HG02623 (cell line): Measurements from ENCODE around the gene CAGE1.

Source experiments
- ATAC-seq: cut with Tn5 transposase; IDR thresholded peaks from one replicate; pipeline ENCODE4 v1.9.1; 2021; ENCODE audit warnings: moderate library complexity; ENCODE audit not compliant: unreplicated experiment

CAGE1 gene

DNA sequence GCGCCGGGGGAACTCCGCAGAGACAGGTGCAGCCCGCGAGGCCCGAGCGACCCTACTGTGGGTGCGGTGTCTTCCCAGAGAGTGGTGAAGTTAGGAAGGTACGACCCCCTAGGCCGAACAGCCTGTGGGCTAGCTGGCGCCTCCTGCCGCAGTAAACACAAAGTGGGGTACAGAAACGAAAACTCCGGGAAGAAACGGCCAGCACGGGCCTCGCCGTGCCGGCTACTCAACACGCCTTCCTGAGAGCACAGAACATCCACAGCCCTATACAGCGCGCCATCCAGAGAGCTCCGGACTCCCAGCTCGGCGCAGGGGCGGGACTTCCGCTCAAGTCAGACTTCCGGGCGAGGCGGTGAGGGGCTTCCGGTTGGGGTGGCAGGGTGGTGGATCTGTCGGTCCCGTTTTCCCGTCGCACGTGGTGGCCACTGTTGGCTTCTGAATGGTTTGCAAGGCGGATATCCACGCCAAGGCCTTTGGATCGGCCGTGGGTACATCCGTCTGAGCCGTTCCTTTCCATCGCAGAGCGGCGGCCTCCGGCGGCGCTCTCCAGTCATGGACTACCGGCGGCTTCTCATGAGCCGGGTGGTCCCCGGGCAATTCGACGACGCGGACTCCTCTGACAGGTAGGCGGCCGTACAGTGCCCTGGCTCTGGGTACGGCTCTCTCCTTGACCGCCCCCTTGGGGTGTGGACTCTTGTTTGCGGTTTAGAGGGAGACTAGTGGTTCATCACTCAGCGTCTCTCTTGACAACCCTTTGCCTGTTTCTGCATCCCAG, at the start of gene CAGE1, which contains the start of gene RIOK1:
Gene CAGE1, minus strand, starts transcription at position 292 of the 775 bp plus-strand sequence. CDS start 2,569 bp downstream, outside the sequence.
Gene RIOK1, plus strand, starts transcription at position 358 of the 775 bp plus-strand sequence. Its CDS starts 195 bp downstream, at position 553.
- peak; percentile 97 for ATAC-seq

DNA sequence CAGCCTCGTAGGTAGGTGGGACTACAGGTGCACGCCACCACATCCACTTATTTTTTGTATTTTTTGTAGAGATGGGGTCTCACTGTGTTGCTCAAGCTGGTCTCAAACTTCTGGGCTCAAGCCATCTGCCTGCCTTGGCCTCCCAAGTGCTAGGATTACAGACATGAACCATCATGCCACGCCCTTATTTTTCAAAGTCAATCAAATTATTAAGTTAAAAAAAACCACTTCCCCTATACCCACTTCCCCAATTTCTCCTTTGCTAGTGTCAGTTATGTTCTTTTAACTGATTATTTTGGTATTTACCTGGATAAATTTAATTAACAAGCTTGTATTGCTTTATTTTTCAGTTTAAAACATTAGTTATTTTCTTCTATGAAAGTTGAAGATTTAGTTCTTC, 49.7 kb upstream of the CAGE1 start:
- ATAC-seq: no peak

DNA sequence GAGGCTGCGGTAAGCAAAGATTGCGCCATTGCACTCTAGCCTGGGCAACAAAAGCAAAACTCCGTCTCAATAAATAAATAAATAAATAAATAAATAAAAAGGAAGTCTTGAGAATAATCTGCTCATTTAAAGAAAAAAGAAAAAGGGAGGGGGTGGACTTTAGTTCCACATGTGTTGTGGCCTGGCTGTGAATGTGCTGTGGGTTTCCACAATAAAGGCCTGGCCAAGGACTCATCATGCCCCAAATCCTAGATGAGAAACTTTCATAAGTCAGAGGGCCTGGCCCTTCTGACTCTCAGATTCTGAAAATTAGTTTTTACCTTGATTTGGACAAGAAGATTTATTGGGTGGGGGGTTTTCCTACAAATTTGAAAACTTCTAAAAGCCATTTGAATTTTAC, 48.5 kb upstream of the CAGE1 start:
- no peak for ATAC-seq

DNA sequence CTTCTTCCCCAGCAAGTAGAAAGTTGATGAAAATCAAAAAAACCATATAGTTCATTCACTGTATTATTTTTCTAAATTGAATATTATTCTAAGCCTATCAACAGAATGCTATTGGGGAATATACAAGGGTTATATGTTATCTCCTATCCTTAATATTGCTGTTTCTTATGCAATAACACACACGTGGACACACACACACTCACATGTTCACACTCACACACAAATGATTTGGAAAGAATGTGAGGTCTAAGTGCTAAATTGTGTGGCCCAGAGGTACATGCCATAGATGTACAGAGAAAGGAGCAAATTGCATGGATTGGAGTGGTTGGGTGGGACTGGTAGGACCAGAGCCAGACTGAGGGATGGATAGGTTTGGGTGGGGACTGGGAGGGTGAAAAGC, 45.1 kb upstream of the CAGE1 start:
- ATAC-seq: no peak

DNA sequence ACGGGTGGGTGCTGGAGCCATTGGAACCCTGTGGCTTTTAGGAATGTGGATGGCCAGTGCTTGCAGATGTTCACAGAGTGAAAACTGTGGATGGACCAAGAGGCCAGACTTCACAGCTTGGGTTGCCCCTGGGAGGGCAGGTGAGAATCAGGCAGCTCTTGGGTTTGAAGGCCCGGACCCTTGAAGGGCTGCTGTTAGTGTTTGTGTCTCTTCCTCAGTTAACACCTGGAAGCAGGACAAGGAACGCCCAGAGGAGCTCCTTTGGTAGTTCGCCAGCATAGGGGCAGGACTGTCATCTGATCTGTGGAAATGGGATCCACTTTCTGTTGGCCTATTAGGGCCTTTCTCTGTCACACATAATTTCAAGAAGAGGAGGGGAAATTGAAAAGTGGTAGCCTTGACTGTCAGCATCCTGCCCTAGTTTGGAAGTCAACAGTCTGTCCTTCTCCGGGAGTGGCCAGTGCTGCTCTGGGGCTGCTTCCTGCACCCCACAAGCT, 43.6 kb upstream of the CAGE1 start:
- ATAC-seq: no peak

DNA sequence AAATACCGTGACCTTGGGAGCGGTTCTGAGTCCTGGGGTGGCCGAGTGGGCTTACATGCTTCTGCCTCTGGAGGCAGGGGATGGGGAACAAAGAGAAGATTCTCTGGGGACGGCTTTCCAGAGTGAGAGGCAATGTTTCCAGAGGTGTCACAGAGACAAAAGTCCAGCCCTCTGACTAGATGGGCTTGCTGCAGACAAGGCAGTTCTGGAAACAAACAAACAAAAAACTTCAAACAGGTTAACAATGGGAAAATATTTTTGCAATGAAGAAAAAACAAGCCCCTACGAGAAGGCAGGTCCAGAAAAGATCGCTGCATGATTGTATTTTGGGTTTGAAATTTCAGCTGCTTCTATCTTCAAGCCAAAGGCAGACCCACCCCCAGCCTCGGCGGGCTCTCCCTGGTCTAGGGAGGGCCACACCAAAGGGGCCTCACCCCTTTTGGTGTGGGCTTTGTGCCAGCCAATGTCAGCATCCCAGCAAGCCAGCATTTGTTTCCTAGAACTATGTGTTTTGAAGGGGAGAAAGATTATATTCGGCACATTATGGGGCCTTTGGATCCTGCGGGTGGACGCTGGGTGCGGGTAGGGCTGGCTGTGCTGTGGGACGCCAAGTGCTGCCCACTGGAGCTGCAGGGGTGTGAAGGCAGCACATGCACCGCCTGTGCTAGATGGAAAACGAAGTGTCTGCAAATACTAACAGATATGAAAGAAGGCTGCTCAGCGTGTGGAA, 43.0 kb upstream of the CAGE1 start:
- no peak for ATAC-seq

DNA sequence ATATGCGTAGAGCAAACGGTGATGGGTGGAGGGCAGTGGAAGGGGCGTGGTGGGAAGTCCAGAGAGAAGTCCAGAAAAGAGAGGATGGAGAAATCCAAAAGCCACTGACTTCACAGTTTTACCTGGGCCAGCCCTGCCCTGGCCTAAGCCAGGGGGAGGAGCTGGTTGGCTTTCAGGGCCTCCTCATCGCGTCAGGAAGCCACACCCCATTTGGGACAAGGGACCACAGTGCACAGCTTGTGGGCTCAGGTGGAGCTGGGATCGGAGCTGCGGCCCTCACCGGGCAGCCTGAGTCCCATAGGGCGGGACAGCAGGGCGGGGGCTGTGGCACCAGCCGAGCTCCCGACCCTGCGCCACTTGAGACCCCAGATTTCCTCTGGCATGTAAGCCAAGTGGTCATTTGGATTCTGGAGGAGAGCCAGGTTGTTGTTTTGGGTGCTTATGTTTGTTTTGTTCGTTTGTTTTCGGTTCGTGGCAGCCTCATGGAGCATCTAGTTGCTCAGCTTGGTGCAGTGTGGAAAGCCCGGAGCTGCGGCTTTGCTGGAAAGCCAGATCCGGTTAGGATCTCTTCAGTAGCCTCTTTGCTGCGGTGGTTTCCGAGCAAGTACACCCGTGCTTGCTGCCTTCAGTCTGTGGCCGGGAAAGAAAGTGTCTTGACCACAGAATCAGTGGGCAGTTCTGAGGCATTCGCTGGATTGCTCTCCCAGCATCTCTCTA, 42.3 kb upstream of the CAGE1 start:
- no peak for ATAC-seq

DNA sequence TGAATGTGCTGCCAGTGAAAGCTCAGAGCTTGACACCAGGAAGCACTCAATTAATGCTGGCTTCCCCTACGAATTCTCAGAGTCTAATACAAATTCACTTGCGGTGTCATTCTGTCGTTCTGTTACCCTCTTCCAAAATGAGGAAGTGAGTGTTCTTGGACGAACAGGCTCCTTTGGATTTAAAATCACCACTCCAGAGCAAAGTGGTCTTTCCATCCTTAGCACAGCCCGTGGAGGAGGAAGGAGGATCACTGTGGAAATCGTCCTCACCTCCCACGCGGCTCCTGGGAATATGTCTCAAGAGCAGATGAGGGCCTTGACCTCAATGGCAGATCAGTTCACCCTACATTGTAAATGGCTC, 41.8 kb upstream of the CAGE1 start:
- ATAC-seq: no peak

DNA sequence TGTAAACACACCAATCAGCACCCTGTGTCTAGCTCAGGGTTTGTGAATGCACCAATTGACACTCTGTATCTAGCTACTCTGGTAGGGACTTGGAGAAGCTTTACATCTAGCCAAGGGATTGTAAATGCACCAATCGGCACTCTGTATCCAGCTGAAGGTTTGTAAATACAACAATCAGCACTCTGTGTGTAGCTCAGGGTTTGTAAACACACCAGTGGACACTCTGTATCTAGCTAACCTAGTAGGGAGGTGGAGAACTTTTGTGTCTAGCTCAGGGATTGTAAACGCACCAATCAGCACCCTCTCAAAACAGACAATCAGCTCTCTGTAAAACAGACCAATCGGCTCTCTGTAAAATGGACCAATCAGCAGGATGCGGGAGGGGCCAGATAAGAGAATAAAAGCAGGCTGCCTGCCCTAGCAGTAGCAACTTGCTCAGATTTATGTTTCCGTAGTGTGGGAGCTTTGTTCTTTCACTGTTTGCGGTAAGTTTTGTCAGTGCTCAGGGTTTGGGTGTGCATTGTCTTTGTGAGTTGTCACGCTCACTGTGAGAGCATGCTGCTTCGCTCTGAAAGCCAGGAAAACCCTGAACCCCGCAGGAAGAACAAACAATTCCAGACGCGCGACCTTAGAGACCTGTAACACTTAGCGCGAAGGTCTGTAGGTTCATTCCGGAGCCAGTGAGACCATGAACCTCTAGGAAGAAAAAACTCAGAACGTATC, 37.1 kb upstream of the CAGE1 start:
- ATAC-seq: no peak

DNA sequence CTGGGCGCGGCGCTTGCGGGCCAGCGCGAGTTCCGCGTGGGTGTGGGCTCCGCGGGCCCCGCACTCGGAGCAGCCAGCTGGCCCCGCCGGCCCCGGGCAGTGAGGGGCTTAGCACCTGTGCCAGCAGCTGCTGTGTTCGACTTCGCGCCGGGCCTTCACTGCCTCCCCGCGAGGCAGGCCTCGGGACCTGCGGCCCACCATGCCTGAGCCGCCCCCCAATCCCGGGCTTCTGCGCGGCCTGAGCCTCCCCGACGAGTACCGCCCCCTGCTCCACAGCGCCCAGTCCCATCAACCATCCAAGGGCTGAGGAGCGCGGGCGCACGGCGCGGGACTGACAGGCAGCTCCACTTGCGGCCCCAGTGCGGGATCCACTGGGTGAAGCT, 36.3 kb upstream of the CAGE1 start:
- ATAC-seq: no peak

DNA sequence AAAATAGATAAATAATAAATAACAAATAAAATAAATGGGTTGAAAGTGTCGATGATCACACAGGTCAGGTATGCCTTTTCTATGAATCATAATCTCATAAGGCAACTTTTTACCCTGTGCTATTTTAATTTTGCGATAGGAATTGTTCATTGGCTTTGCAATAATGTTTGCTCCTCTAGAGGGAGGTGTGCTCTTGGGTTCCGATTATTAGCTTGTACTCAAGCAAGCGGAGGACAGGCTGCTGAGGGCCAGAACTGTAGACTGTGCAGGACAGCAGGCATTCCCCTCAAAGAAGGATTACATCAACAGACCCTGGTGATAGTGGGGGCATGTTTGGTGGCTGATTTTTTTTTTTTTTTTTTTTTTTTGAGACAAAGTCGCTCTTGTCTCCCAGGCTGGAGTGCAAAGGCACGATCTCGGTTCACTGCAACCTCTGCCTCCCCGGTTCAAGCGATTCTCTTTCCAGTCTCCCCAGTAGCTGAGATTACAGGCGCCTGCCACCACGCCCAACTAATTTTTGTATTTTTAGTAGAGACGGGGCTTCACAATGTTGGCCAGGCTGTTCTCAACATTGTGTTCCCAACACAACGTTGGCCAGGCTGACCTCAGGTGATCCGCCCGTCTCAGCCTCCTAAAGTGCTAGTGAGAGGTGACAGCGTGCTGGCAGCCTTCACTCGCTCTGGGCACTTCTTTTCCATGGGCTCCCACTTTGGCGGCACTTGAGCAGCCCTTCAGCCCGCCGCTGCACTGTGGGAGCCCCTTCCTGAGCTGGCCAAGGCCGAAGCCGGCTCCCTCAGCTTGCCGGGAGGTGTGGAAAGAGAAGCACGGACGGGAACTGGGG, 35.6 kb upstream of the CAGE1 start:
- no peak for ATAC-seq

DNA sequence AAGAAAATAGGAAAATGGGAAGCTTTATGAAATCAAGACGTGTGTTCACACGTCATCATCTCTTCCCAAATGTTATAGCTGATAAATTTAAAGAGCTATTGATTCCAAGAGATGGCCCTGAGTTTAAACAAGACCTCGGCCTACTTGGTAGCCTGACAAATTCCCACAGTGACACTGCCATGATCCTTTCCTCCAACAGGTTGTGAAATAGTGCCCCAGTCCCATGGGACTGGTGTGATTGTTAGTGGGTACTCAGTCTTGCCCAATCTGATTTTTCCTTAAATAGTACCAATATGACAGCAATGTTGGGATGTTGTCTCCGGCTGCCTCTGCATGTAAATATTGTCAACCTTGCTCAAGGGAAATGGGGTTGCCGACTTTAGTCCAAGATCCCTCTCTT, 34.5 kb upstream of the CAGE1 start:
- no peak for ATAC-seq

DNA sequence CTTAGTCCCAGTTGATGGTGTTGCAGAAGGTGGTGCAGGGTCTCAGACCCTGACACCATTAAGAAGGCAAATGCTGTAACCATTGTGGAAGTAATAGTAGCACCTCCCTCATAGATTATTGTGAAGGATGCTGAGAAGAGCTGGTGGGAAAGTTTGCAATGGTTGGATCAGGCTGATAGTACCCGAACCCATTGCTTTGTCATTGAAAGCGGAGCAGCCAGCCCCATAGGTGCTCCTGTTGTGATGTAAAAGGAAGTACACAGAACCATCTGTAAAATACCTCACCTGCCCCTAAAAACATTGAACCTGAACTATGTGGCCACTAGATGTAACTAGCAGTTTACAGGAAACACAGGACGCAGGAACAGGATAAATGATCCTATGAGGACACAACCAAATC, 31.5 kb upstream of the CAGE1 start:
- no peak for ATAC-seq

DNA sequence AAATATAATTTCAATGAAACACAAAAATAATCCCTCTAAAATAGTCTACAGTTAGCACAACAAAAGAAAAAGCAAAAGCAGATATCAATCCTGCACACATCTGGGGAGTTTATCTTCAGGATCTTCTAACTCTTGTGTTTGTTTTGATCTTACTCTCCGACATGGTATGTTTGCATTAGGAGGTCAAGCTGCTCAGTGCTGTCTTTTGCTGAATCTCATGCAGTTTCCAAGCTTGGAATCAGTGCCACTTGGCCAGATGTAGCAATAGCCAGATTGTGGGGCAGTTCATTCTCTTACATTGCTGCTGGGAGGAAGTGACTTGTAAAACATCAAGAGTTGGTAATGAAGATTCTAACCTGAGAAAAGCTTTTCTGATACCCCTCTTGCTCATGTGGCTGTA, 29.5 kb upstream of the CAGE1 start:
- ATAC-seq: no peak

DNA sequence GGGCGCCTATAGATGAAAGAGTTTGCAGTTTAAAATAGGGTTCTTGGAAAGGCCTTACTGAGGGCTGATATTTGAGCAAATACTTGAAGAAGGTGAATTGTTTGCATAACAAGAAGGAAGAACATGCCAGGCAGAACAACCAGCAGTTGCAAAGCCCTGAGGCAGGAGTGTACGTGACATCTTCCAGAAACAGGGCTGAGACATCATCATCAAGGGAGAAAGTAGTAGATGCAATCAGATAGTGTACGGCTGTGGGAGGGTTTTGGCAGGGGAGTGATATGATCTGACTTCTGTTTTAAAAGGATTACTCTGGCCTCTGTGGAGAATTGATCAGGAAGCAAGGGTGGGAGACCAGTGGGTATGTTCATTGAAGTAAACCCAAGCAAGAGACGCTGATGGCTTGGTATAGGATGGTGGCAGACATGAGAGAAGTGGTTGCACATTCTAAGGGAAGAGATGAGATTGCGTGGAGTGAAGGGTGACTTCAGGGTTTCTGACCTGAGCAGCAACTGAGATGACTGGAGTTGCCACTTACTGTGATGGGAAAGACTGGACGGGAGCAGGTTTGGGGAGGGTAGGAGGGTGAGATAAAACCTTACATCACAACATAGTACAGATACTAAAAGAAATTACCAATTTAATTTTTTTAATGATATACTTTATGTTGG, 28.8 kb upstream of the CAGE1 start:
- ATAC-seq: no peak

DNA sequence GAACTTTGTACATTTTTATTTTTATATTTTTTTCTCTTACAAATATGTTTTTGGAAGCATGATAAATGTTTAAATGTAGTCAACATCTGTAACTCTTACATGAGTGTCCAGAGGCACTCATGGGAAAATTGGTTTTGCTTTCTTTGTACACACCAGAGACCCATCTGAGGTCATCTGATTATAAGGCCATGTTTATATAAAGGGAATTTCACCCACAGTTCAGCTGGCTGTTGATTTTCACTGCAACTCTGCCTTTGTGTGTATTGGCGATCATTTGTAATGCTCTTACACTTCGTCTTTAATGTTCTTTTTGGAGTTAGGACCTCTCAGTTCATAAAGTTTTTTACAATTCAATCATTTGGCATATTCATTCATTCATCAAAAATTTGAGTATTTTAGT, 28.1 kb upstream of the CAGE1 start:
- ATAC-seq: no peak

DNA sequence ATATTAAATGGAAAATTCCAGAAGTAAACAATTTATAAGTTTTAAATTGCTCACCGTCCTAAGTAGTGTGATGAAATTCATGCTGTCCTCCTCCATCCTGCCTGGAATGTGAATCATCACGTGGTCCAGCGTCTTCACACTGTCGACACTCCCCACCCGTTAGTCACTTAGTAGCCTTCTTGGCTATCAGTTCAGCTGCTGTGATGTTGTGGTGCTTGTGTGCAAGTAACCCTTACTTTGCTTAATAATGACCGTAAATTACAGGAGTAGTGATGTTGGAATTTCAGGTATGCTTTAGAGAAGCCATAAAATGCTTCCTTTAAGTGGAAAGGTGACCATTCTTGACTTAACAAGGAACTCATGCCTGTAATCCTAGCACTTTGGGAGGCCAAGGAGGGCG, 25.3 kb upstream of the CAGE1 start:
- no peak for ATAC-seq

DNA sequence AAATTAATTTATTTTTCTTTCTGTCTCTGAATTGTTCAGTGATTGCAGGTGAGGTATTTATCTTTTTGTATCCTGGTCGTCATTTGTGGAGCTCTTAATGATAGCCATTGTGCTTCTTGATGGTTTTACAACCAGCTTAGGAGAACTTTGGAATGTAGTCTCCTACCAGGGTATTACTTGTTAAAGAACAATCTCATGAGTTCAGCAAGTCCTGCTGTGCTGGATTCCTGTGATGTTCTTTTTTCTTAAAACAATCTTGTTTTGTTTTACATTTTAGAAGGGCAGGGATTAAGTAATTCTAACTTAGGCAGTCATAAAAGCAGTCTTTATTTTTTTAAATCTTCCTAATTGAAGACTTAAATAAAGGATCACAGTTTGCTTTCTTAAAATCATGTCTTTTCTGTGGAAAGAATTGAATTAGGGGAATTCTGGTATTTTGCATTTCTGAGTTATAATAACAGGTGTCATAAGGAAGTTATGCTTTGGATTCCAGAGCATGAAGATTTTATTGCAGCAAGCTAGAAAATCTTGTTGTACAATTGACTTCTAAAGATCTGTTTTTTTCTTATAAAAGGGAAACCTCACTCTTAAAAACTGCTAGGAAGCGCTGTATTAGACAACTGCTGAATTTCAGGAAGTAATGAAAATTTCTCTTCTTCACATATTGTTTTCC, 23.7 kb upstream of the CAGE1 start:
- no peak for ATAC-seq

DNA sequence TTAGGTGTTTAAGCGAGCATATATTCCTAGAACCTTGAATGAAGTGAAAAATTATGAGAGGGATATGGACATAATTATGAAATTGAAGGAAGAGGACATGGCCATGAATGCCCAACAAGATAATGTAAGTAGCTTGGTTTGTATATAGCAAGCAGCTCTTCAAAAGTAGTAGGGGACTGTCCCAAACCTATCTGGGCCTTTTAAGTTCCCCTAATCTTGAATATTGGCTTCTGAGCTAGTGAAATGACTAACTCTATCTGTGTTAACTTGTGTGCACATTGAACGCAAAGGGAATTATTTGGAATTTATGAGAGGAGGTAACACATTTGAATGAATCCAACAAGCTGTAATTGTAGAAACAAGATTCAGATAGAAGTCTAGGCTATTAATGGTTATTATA, 21.8 kb upstream of the CAGE1 start:
- ATAC-seq: no peak
